H1 (cell line): ENCODE results near the gene BBS2. TPM values are rescaled to one million over a fixed set of nuclear protein-coding genes. Genes with fewer than 3 reads are reported as not detected.

ENCODE experiments used
- CTCF ChIA-PET: fragments of 300-600 bp; sonication (Branson Sonifier 250); formaldehyde crosslinking; loops from one replicate; lab custom pipeline; 2021; ENCODE audit not compliant: partially characterized antibody; lab: Charles Lee
- POLR2A ChIA-PET: fragments of 300-600 bp; sonication (Branson Sonifier 250); formaldehyde crosslinking; loops from one replicate; lab custom pipeline; 2021; ENCODE audit warnings: inconsistent platforms; ENCODE audit not compliant: partially characterized antibody; lab: Charles Lee
- DNase-seq, 2 experiments: peaks; one replicate each; pipeline versions ENCODE4 v3.0.0 to v3.0.0-alpha.2; 2010 to 2022; ENCODE audit warnings: low spot score in 2 of 2, low read depth in 1 of 2, mixed read lengths in 1 of 2
- FAIRE-seq: peaks from 2 replicates; lab custom pipeline; 2011; peaks lifted over from hg19 to GRCh38; lab: Jason Lieb, UNC
- H2AFZ ChIP-seq: 2 replicates; pipeline ENCODE4 v1.8.1; 2012; ENCODE audit warnings: low read length, inconsistent platforms
- H2AK5ac ChIP-seq: 2 replicates; pipeline ENCODE4 v1.6.1; 2013; ENCODE audit warnings: low read depth, low read length
- H2BK120ac ChIP-seq: replicated peaks from 2 replicates; pipeline ENCODE3; 2013; ENCODE audit warnings: low read depth, low read length, inconsistent platforms
- H2BK12ac ChIP-seq: 2 replicates; pipeline ENCODE4 v1.6.1; 2013; ENCODE audit warnings: low read depth, low read length
- H2BK15ac ChIP-seq: 2 replicates; pipeline ENCODE4 v1.6.1; 2013; ENCODE audit warnings: low read length
- H2BK20ac ChIP-seq: 2 replicates; pipeline ENCODE4 v1.6.1; 2013; ENCODE audit warnings: low read length
- H2BK5ac ChIP-seq: 2 replicates; pipeline ENCODE4 v1.6.1; 2013; ENCODE audit warnings: low read depth, low read length
- H3K14ac ChIP-seq: 2 replicates; pipeline ENCODE4 v1.6.1; 2013; ENCODE audit warnings: inconsistent platforms; ENCODE audit not compliant: insufficient read length
- H3K18ac ChIP-seq: 2 replicates; pipeline ENCODE4 v1.6.1; 2013; ENCODE audit warnings: low read length; ENCODE audit errors: extremely low read depth
- H3K23ac ChIP-seq: 2 replicates; pipeline ENCODE4 v1.6.1; 2013; ENCODE audit warnings: inconsistent platforms; ENCODE audit not compliant: insufficient read length
- H3K23me2 ChIP-seq: 2 replicates; pipeline ENCODE4 v1.6.1; 2013; ENCODE audit warnings: low read depth, low read length
- H3K27ac ChIP-seq: 2 replicates; pipeline ENCODE4 v1.6.1; 2011; ENCODE audit warnings: low read depth, low read length, inconsistent platforms
- H3K27me3 ChIP-seq, 4 experiments: replicated peaks in 1 of 4; 1 replicate in 1 of 4; 2 replicates in 3 of 4; pipeline versions ENCODE4 v1.6.1 to v1.8.1; 2011 to 2013; ENCODE audit warnings: low read length in 3 of 4, mild to moderate bottlenecking in 3 of 4, inconsistent platforms in 2 of 4, mixed read lengths in 2 of 4, moderate library complexity in 1 of 4; ENCODE audit not compliant: control insufficient read depth in 3 of 4, insufficient read depth in 3 of 4; ENCODE audit errors: extremely low read depth in 1 of 4
- H3K36me3 ChIP-seq, 4 experiments: 2 replicates each; pipeline versions ENCODE4 v1.6.1 to v1.8.1; 2011 to 2013; ENCODE audit warnings: mild to moderate bottlenecking in 4 of 4, low read length in 3 of 4, moderate library complexity in 2 of 4, control low read depth in 1 of 4, inconsistent platforms in 1 of 4; ENCODE audit not compliant: insufficient read depth in 4 of 4, control insufficient read depth in 2 of 4
- H3K4ac ChIP-seq: replicated peaks from 2 replicates; pipeline ENCODE3; 2013; ENCODE audit warnings: low read length, low read depth, mixed read lengths, inconsistent platforms; ENCODE audit not compliant: insufficient read length
- H3K4me1 ChIP-seq, 4 experiments: replicated peaks in 1 of 4; 1 replicate in 1 of 4; 2 replicates in 3 of 4; pipeline versions ENCODE4 v1.6.1 to v1.8.1; 2011 to 2013; ENCODE audit warnings: low read length in 3 of 4, inconsistent platforms in 2 of 4, mixed read lengths in 1 of 4; ENCODE audit not compliant: insufficient read depth in 4 of 4, control insufficient read depth in 3 of 4
- H3K4me2 ChIP-seq, 2 experiments: 2 replicates each; pipeline versions ENCODE4 v1.6.1 to v1.8.1; 2011 to 2013; ENCODE audit warnings: low read depth in 2 of 2, low read length in 2 of 2, control low read depth in 1 of 2, inconsistent platforms in 1 of 2, mild to moderate bottlenecking in 1 of 2; ENCODE audit not compliant: insufficient read depth in 1 of 2
- H3K4me3 ChIP-seq, 4 experiments: fragments of 200-600, 300-600 bp in 1 of 4; sonication (generic), shearing (Covaris generic), sonication (Bioruptor Twin) in 1 of 4; 2 replicates each; pipeline versions ENCODE4 v1.5.1 to v1.8.1; 2011 to 2016; ENCODE audit warnings: low read length in 4 of 4, low read depth in 3 of 4, control low read depth in 2 of 4, inconsistent platforms in 2 of 4, mild to moderate bottlenecking in 2 of 4, mixed read lengths in 1 of 4, moderate library complexity in 1 of 4; ENCODE audit not compliant: insufficient read depth in 2 of 4; ENCODE audit errors: extremely low read depth in 1 of 4
- H3K56ac ChIP-seq: replicated peaks from 2 replicates; pipeline ENCODE3; 2013; ENCODE audit warnings: low read depth, mild to moderate bottlenecking, mixed read lengths, low read length, inconsistent platforms; ENCODE audit not compliant: insufficient read length
- H3K79me1 ChIP-seq: 2 replicates; pipeline ENCODE4 v1.6.1; 2013; ENCODE audit warnings: low read depth, low read length, control low read depth
- H3K79me2 ChIP-seq, 2 experiments: 2 replicates each; pipeline versions ENCODE4 v1.6.1 to v1.8.1; 2012 to 2013; ENCODE audit warnings: low read length in 2 of 2, mild to moderate bottlenecking in 2 of 2, inconsistent platforms in 1 of 2; ENCODE audit not compliant: insufficient read depth in 2 of 2, control insufficient read depth in 1 of 2
- H3K9ac ChIP-seq, 4 experiments: replicated peaks in 1 of 4; 1 replicate in 1 of 4; 2 replicates in 3 of 4; pipeline versions ENCODE4 v1.6.1 to v1.8.1; 2011 to 2013; ENCODE audit warnings: low read depth in 3 of 4, low read length in 3 of 4, control low read depth in 2 of 4, mild to moderate bottlenecking in 2 of 4, moderate library complexity in 2 of 4, inconsistent platforms in 1 of 4; ENCODE audit errors: extremely low read depth in 1 of 4
- H3K9me3 ChIP-seq, 2 experiments: 2 replicates each; pipeline versions ENCODE4 v1.6.1 to v1.8.1; 2012 to 2013; ENCODE audit warnings: mild to moderate bottlenecking in 2 of 2, moderate library complexity in 2 of 2, control low read depth in 1 of 2, inconsistent platforms in 1 of 2, low read depth in 1 of 2, low read length in 1 of 2, mixed read lengths in 1 of 2; ENCODE audit not compliant: insufficient read depth in 2 of 2
- H4K20me1 ChIP-seq, 2 experiments: replicated peaks in 1 of 2; 2 replicates each; pipeline versions ENCODE3 to v1.8.1; 2011 to 2013; ENCODE audit warnings: inconsistent platforms in 2 of 2, low read length in 2 of 2, mild to moderate bottlenecking in 1 of 2; ENCODE audit not compliant: insufficient read depth in 2 of 2, control insufficient read depth in 1 of 2
- H4K5ac ChIP-seq: 2 replicates; pipeline ENCODE4 v1.6.1; 2013; ENCODE audit warnings: low read length, low read depth, mixed read lengths, inconsistent platforms; ENCODE audit not compliant: insufficient read length
- H4K8ac ChIP-seq: 2 replicates; pipeline ENCODE4 v1.8.0; 2013; ENCODE audit warnings: mild to moderate bottlenecking, moderate library complexity, low read length, inconsistent platforms; ENCODE audit not compliant: insufficient read depth; ENCODE audit errors: extremely low read depth
- H4K91ac ChIP-seq: replicated peaks from 2 replicates; pipeline ENCODE3; 2013; ENCODE audit warnings: low read length, mixed read lengths, inconsistent platforms; ENCODE audit not compliant: insufficient read length
- CBX8 ChIP-seq: fragments of 300-800, 300-1000 bp; sonication (generic); IDR thresholded peaks from 2 replicates; pipeline ENCODE4 v1.7.1; 2016; ENCODE audit warnings: low read depth, low read length, borderline replicate concordance
- CREB1 ChIP-seq: IDR thresholded peaks from 2 replicates; pipeline ENCODE4 v1.6.1; 2012; ENCODE audit warnings: inconsistent platforms
- JUND ChIP-seq: IDR thresholded peaks from 2 replicates; pipeline ENCODE4 v1.6.1; 2011; ENCODE audit warnings: mild to moderate bottlenecking, improper control_type of control experiment, low read length
- RFX5 ChIP-seq: IDR thresholded peaks from 2 replicates; pipeline ENCODE4 v1.6.1; 2011; ENCODE audit warnings: low read depth, low read length, improper control_type of control experiment, borderline replicate concordance
- WGBS, 2 experiments: shearing (Covaris generic) in 1 of 2; methylation state at CpG; one replicate each; pipeline versions ENCODE4 v1.1.6 to v1.1.7; 2013 to 2015; ENCODE audit warnings: low lambda C conversion rate in 2 of 2, mixed read lengths in 2 of 2, inconsistent platforms in 1 of 2, low coverage in 1 of 2, missing lambda C conversion rate in 1 of 2; ENCODE audit not compliant: insufficient replicate concordance in 2 of 2, insufficient coverage in 1 of 2, insufficient read length in 1 of 2; ENCODE audit errors: extremely low coverage in 1 of 2, missing lambda C conversion rate in 1 of 2; 5-methylcytosine and 5-hydroxymethylcytosine counted together
- polyA plus RNA-seq, 7 experiments: library from polyadenylated mRNA; depleted of rRNA in 3 of 7; stranded (reverse) in 5 of 7; unstranded in 2 of 7; fragments of >200 nt in 5 of 7; fragments of 200-250 nt in 2 of 7; gene quantifications; 1 replicate in 5 of 7; 2 replicates in 1 of 7; 4 replicates in 1 of 7; pipeline versions ENCODE4 v1.2.1 to v1.2.3, GENCODE V29; 2011 to 2013; ENCODE audit warnings: missing spikeins in 2 of 7, mixed read lengths in 2 of 7
- total RNA-seq: library from RNA; stranded (reverse); fragmentation: NEBNext Ultra II Directional; extraction: Animal tissue kit (Norgen Biotek cat#: 25700); gene quantifications from 2 replicates; pipeline ENCODE4 v1.2.1, GENCODE V29; 2021

The BBS2 gene
- total and polyA plus RNA-seq, 2 of the 8 experiments (the other 6 are each of a cell fraction or from before 2014, with no cell fraction given), result 12.3 to 15.1 TPM

GRCh38 chr16:56518425-56518824 lies 1.4 kb downstream of the BBS2 start:
- Histone ChIP-seq H4K8ac (no peak overlapping the region), H4K91ac (no peak overlapping the region), H2BK120ac (no peak overlapping the region), H3K4me2 (no peak overlapping the region; a peak in 1 of 4 replicates), H3K56ac (no peak overlapping the region), H4K20me1 (no peaks in the 10 kb centered on the region), H2BK20ac (no peak overlapping the region), H3K4ac (no peak overlapping the region), H3K23ac (no peak overlapping the region), H2BK12ac (no peak overlapping the region), H3K27me3 (peaks cover 0 to 7% (median 1%) of the 10 kb centered on the region in 4 experiments; a peak in 4 of 7 replicates), H4K5ac (no peak overlapping the region), H2BK15ac (no peak overlapping the region)
- POLR2A ChIA-PET, result no interaction called here
- WGBS, 2 experiments, result 82% methylated on average over 7 of the region's 7 CpGs; no CpG with 5 or more reads in 1 of the 2 experiments
- TF ChIP-seq JUND (no peak), CREB1 (no peak), RFX5 (no peak), CBX8 (no peak)
- TF ChIP-seq, all 59 proteins: peak for 0
- Histone ChIP-seq H2AK5ac (no peak overlapping the region), H3K4me1 (no peaks in the 10 kb centered on the region; a peak in 1 of 7 replicates), H3K4me3 (no peak overlapping the region), H3K27ac (no peak overlapping the region), H3K79me1 (no peaks in the 10 kb centered on the region), H3K18ac (no peak overlapping the region), H3K23me2 (peaks cover 5% of the 10 kb centered on the region; the same call in 1 of the 2 replicates), H3K36me3 (no peaks in the 10 kb centered on the region), H3K79me2 (no peaks in the 10 kb centered on the region), H3K14ac (no peak overlapping the region), H2AFZ (no peak overlapping the region), H2BK5ac (no peak overlapping the region), H3K9me3 (no peaks in the 10 kb centered on the region), H3K9ac (no peak overlapping the region)
- FAIRE-seq (no peak), DNase-seq (no peak)
- CTCF ChIA-PET, result interaction anchor here (0.5 to 3.1 kb wide), 10 partner anchors 10 to 156 kb away, joined by 3 to 14 read pairs (median 4); no protein-coding TSS in a partner anchor
